ENCODE results near the gene FZD8. TPM values are rescaled to one million over a fixed set of nuclear protein-coding genes. Genes with fewer than 3 reads are reported as not detected.
A peak's percentile ranks its signal among the peaks of the same experiment; 100 is the strongest.

The FZD8 gene
- total RNA-seq, 2 experiments from 2014 or later = 0.15 to 0.19 TPM

DNA sequence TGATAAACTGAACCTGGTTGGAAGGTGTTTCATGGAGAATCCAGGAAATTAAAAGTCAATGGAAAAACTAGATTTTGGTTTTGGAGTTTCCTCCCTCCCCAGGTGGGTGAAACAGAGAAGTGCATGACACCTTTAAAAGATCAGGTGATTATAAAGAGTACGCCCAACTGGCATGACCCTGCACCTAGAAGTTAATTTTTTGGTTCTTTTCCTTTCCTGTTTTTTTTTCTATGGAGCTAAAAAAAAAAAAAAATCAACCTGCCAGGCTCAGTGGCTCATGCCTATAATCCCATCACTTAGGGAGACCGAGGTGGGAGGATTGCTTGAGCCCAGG is 29.0 kb downstream of the FZD8 start:
- Mint-ChIP-seq H3K36me3 (ENCODE audit: low read depth) (no peaks in the 10 kb centered on the region), H3K27ac (no peak overlapping the region), H3K4me3 (no peak overlapping the region), H3K27me3 (ENCODE audit: low read depth) (peaks cover 28% of the 10 kb centered on the region), H3K9me3 (peaks cover 4% of the 10 kb centered on the region), H3K4me1 (ENCODE audit: low read depth) (no peaks in the 10 kb centered on the region)
- CTCF ChIA-PET = interaction anchor here (1.3 kb wide), 1 partner anchor 22 kb away, joined by 5 read pairs; no protein-coding TSS in a partner anchor
- intact Hi-C loops (cut with micrococcal nuclease) = no loop called here
- DNase-seq = no peak

GRCh38 chr10:35612385-35613106 is 29.6 kb downstream of the FZD8 start:
- Mint-ChIP-seq H3K27me3 (ENCODE audit: low read depth) (peaks cover 29% of the 10 kb centered on the region), H3K36me3 (ENCODE audit: low read depth) (no peaks in the 10 kb centered on the region), H3K4me1 (ENCODE audit: low read depth) (peaks cover under 1% of the 10 kb centered on the region), H3K9me3 (peaks cover 4% of the 10 kb centered on the region), H3K4me3 (no peak overlapping the region), H3K27ac (no peak overlapping the region)
- intact Hi-C loops (cut with micrococcal nuclease) = no loop called here
- no peak for DNase-seq
- CTCF ChIA-PET = interaction anchor here (0.6 to 1.3 kb wide), 2 partner anchors 23 to 376 kb away, joined by 3 to 5 read pairs; no protein-coding TSS in a partner anchor

- Mint-ChIP-seq H3K4me1 (ENCODE audit: low read depth) (peaks cover 3% of the 10 kb centered on the region), H3K4me3 (no peak overlapping the region), H3K27ac (no peak overlapping the region), H3K9me3 (peaks cover 4% of the 10 kb centered on the region), H3K27me3 (ENCODE audit: low read depth) (peaks cover 36% of the 10 kb centered on the region), H3K36me3 (ENCODE audit: low read depth) (no peaks in the 10 kb centered on the region)
- intact Hi-C loops (cut with micrococcal nuclease) = no loop called here
- DNase-seq = no peak
- CTCF ChIA-PET = interaction anchor here (0.9 kb wide), 1 partner anchor 24 kb away, joined by 4 read pairs; no protein-coding TSS in a partner anchor
Measured at GRCh38 chr10:35611750-35612149, 30.3 kb downstream of the FZD8 start.

DNA sequence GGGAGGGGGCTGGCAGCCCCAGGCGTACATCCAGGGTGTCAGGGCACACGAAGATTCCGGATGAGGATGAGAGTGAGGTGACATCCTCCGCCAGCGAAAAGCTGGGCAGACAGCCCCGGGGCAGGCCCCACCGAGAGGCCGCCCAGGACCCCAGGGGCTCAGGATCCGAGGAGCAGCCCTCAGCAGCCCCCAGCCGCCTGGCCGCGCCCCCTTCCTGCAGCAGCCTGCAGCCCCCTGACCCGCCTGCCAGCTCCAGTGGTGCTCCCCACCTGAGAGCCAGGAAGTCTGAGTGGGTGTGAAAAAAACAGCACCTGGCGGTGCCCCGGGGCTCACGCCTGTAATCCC is 33.8 kb downstream of the FZD8 start:
- H3K36me3 Mint-ChIP-seq (ENCODE audit: low read depth) = no peaks in the 10 kb centered on the region
- DNase-seq = no peak
- peaks cover 3% of the 10 kb centered on the region for H3K4me1 Mint-ChIP-seq (ENCODE audit: low read depth)
- H3K27me3 Mint-ChIP-seq (ENCODE audit: low read depth) = peaks cover 41% of the 10 kb centered on the region
- H3K27ac Mint-ChIP-seq = no peak overlapping the region
- CTCF ChIA-PET = interaction anchor here (0.9 kb wide), 1 partner anchor 369 kb away, joined by 4 read pairs; no protein-coding TSS in a partner anchor
- H3K9me3 Mint-ChIP-seq = peaks cover 4% of the 10 kb centered on the region
- intact Hi-C loops (cut with micrococcal nuclease) = no loop called here
- H3K4me3 Mint-ChIP-seq = peak overlapping the region; percentile 57

DNA sequence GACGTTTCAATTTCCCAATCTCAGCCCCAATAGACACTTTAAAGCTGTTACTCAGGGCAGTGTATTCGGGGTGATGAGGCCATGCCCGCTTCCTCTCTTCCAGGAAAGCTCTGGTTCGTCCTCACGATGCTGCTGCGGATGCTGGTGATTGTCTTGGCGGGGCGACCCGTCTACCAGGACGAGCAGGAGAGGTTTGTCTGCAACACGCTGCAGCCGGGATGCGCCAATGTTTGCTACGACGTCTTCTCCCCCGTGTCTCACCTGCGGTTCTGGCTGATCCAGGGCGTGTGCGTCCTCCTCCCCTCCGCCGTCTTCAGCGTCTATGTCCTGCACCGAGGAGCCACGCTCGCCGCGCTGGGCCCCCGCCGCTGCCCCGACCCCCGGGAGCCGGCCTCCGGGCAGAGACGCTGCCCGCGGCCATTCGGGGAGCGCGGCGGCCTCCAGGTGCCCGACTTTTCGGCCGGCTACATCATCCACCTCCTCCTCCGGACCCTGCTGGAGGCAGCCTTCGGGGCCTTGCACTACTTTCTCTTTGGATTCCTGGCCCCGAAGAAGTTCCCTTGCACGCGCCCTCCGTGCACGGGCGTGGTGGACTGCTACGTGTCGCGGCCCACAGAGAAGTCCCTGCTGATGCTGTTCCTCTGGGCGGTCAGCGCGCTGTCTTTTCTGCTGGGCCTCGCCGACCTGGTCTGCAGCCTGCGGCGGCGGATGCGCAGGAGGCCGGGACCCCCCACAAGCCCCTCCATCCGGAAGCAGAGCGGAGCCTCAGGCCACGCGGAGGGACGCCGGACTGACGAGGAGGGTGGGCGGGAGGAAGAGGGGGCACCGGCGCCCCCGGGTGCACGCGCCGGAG is 34.4 kb downstream of the FZD8 start:
- peak; percentile 22 for DNase-seq
- CTCF ChIA-PET = no interaction called here
- H3K4me3 Mint-ChIP-seq = peak overlapping the region; percentile 57
- intact Hi-C loops (cut with micrococcal nuclease) = no loop called here
- H3K4me1 Mint-ChIP-seq (ENCODE audit: low read depth) = peaks cover 3% of the 10 kb centered on the region
- peaks cover 41% of the 10 kb centered on the region for H3K27me3 Mint-ChIP-seq (ENCODE audit: low read depth)
- no peaks in the 10 kb centered on the region for H3K36me3 Mint-ChIP-seq (ENCODE audit: low read depth)
- H3K27ac Mint-ChIP-seq = no peak overlapping the region
- H3K9me3 Mint-ChIP-seq = peaks cover 4% of the 10 kb centered on the region

DNA sequence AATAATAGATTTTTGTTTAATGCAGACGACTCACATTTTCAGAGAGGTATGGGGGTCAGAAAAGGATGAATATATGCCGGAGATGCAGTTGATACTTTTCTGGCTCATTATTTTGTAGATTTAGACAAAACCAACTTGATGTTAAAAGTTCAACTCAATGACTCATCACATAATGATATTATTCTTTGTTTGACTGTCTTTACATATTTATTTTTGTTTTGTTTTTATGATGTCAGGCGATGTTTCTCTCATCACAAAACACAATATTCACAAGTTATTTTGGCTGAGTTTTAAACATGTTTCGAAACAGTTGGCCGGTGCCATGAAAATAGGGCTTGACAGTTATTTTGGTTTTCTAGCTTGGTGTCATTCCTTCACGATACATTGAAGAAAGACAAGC is 35.7 kb downstream of the FZD8 start:
- H3K4me3 Mint-ChIP-seq = no peak overlapping the region

DNA sequence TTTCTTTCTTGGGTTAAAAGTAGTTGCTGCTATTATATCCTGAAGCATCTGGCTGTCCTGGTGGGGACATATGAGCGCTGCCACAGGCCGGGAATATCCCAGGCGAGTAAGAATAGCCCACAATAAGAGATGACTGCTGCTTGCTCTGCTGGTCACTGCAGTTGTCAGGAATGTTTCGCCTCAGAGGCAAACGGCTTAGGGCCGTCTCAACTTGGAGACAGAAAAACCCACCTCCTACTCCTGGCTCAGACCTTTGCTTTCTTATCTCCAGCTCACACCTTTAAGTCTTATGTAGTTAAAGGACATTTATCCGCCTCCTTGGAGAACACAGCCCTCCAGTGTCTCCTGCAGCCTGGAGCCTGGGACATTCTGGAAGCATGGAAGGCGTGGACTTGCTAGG is 36.9 kb downstream of the FZD8 start, which contains the start of gene GJD4:
TSS of gene GJD4 (plus strand) at position 151 of the 400 bp plus-strand sequence. CDS start at position 378, 227 bp downstream.
- peaks cover 3% of the 10 kb centered on the region for H3K4me1 Mint-ChIP-seq (ENCODE audit: low read depth)
- intact Hi-C loops (cut with micrococcal nuclease) = no loop called here
- CTCF ChIA-PET = no interaction called here
- peaks cover 41% of the 10 kb centered on the region for H3K27me3 Mint-ChIP-seq (ENCODE audit: low read depth)
- no peak within 1 kb of the TSS for H3K4me3 Mint-ChIP-seq
- H3K36me3 Mint-ChIP-seq (ENCODE audit: low read depth) = no peaks in the 10 kb centered on the region
- DNase-seq = no peak
- H3K27ac Mint-ChIP-seq = no peak within 1 kb of the TSS
- H3K9me3 Mint-ChIP-seq = peaks cover 5% of the 10 kb centered on the region

More for the DNA sequence above, 35.7 kb downstream of the FZD8 start:
- Mint-ChIP-seq H3K36me3 (ENCODE audit: low read depth) (no peaks in the 10 kb centered on the region), H3K27me3 (ENCODE audit: low read depth) (peaks cover 38% of the 10 kb centered on the region), H3K4me1 (ENCODE audit: low read depth) (peaks cover 3% of the 10 kb centered on the region), H3K27ac (no peak overlapping the region), H3K9me3 (peaks cover 4% of the 10 kb centered on the region)
- CTCF ChIA-PET = no interaction called here
- intact Hi-C loops (cut with micrococcal nuclease) = no loop called here
- no peak for DNase-seq

- no peaks in the 10 kb centered on the region for H3K36me3 Mint-ChIP-seq (ENCODE audit: low read depth)
- intact Hi-C loops (cut with micrococcal nuclease) = no loop called here
- H3K9me3 Mint-ChIP-seq = peaks cover 2% of the 10 kb centered on the region
- peaks cover 22% of the 10 kb centered on the region for H3K27me3 Mint-ChIP-seq (ENCODE audit: low read depth)
- no peak overlapping the region for H3K4me3 Mint-ChIP-seq
- CTCF ChIA-PET = interaction anchor here (1.1 kb wide), 1 partner anchor 36 kb away, joined by 3 read pairs; no protein-coding TSS in a partner anchor
- H3K27ac Mint-ChIP-seq = no peak overlapping the region
- H3K4me1 Mint-ChIP-seq (ENCODE audit: low read depth) = no peaks in the 10 kb centered on the region
- no peak for DNase-seq
Measured at GRCh38 chr10:35600193-35600592, 41.9 kb downstream of the FZD8 start.

DNA sequence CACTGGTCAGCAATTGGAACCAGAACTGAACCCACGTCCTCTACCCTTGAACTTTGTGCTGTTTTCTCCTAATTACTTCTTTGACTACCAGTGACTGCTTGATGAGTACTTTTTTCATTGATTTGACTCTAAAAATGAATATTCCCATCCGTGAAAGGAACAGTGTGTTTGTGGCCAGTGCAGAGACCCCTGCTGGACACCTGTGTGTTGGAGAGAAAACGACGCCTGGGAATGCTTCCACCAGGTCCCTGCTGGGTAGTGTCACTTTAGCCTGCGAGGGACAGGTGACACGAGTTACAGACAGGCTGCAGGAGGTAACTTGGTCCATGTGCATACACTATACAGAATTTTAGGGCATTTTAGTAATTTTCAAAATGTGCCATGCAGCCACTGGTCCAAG is 43.7 kb downstream of the FZD8 start:
- DNase-seq = no peak
- Mint-ChIP-seq H3K9me3 (peaks cover 2% of the 10 kb centered on the region), H3K27ac (no peak overlapping the region), H3K4me3 (no peak overlapping the region), H3K36me3 (ENCODE audit: low read depth) (no peaks in the 10 kb centered on the region), H3K27me3 (ENCODE audit: low read depth) (peaks cover 18% of the 10 kb centered on the region), H3K4me1 (ENCODE audit: low read depth) (no peaks in the 10 kb centered on the region)
- intact Hi-C loops (cut with micrococcal nuclease) = no loop called here
- CTCF ChIA-PET = no interaction called here

GRCh38 chr10:35595106-35595505 is 47.0 kb downstream of the FZD8 start:
- Mint-ChIP-seq H3K27ac (no peak overlapping the region), H3K4me3 (no peak overlapping the region), H3K9me3 (peaks cover 2% of the 10 kb centered on the region), H3K4me1 (ENCODE audit: low read depth) (no peaks in the 10 kb centered on the region), H3K27me3 (ENCODE audit: low read depth) (peaks cover 7% of the 10 kb centered on the region), H3K36me3 (ENCODE audit: low read depth) (no peaks in the 10 kb centered on the region)
- no peak for DNase-seq
- CTCF ChIA-PET = no interaction called here
- intact Hi-C loops (cut with micrococcal nuclease) = no loop called here

GRCh38 chr10:35594115-35595079 is 47.7 kb downstream of the FZD8 start:
- no peaks in the 10 kb centered on the region for H3K36me3 Mint-ChIP-seq (ENCODE audit: low read depth)
- DNase-seq = no peak
- no peaks in the 10 kb centered on the region for H3K4me1 Mint-ChIP-seq (ENCODE audit: low read depth)
- intact Hi-C loops (cut with micrococcal nuclease) = no loop called here
- peaks cover 8% of the 10 kb centered on the region for H3K27me3 Mint-ChIP-seq (ENCODE audit: low read depth)
- H3K9me3 Mint-ChIP-seq = peaks cover 2% of the 10 kb centered on the region
- H3K27ac Mint-ChIP-seq = no peak overlapping the region
- CTCF ChIA-PET = no interaction called here
- no peak overlapping the region for H3K4me3 Mint-ChIP-seq

DNA sequence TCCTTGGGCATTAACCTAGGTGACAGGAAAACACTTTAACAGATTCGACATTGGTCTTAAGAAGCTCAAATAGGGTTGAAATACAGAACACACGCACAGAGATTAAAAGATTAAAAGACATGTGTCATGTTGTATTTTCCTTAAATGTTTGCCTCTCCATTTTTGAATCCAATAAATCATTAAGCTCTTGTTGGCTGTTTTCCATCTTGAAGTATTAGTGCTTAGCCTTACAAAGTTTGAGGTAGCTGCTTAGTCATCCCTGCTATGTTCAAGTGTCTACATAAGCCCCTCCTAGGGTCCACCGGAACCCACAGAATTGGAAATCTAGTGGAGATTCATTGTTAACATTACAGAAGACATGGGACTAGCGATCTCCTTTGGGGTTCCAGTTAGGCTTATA is 49.7 kb downstream of the FZD8 start:
- H3K4me1 Mint-ChIP-seq (ENCODE audit: low read depth) = no peaks in the 10 kb centered on the region
- H3K4me3 Mint-ChIP-seq = no peak overlapping the region
- CTCF ChIA-PET = interaction anchor here (1.0 to 1.3 kb wide), 2 partner anchors 28 to 32 kb away, joined by 3 to 4 read pairs; no protein-coding TSS in a partner anchor
- H3K9me3 Mint-ChIP-seq = peaks cover 2% of the 10 kb centered on the region
- intact Hi-C loops (cut with micrococcal nuclease) = no loop called here
- no peaks in the 10 kb centered on the region for H3K36me3 Mint-ChIP-seq (ENCODE audit: low read depth)
- H3K27me3 Mint-ChIP-seq (ENCODE audit: low read depth) = peaks cover 6% of the 10 kb centered on the region
- no peak overlapping the region for H3K27ac Mint-ChIP-seq
- no peak for DNase-seq
